Activated CD8-positive, alpha-beta memory T cell treated with anti-CD3 and anti-CD28 coated beads for 36 hours (primary cell): ENCODE data around the gene CARMIL1. TPM values are rescaled to one million over a fixed set of nuclear protein-coding genes. Genes with fewer than 3 reads are reported as not detected.

ENCODE experiments used
- CTCF ChIA-PET: fragments of 350-600 bp; sonication (Branson Sonifier 250); formaldehyde crosslinking; loops from one replicate; lab custom pipeline; 2021; ENCODE audit warnings: antibody characterized with exemption; lab: Charles Lee
- POLR2A ChIA-PET: fragments of 350-600 bp; sonication (Branson Sonifier 250); formaldehyde crosslinking; loops from one replicate; lab custom pipeline; 2021; ENCODE audit warnings: antibody characterized with exemption; lab: Charles Lee
- total RNA-seq, 2 experiments: library from RNA; stranded (reverse); gene quantifications; one replicate each; pipeline ENCODE4 v1.2.3, GENCODE V29; 2021

CARMIL1 gene
- total RNA-seq, 2 experiments from 2014 or later = 2.0 TPM

DNA sequence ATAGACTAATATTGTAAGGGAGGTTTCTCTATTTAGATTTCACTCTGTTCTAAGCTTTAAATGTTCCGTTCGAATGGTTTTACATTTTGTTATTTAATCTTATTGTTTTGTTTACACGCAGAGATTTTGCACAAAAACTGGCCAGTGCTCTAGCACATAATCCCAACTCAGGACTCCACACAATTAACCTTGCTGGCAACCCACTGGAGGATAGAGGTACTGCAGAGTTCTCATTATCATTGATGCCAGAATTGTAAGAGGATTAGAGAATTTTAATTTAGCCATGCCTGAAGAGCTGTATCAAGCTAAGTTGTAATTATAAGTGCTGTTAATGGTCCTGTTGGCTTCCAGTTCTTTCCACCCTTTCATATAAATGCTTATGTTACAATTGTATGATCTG is 193.1 kb downstream of the CARMIL1 start:
- CTCF ChIA-PET = no interaction called here
- POLR2A ChIA-PET = no interaction called here

DNA sequence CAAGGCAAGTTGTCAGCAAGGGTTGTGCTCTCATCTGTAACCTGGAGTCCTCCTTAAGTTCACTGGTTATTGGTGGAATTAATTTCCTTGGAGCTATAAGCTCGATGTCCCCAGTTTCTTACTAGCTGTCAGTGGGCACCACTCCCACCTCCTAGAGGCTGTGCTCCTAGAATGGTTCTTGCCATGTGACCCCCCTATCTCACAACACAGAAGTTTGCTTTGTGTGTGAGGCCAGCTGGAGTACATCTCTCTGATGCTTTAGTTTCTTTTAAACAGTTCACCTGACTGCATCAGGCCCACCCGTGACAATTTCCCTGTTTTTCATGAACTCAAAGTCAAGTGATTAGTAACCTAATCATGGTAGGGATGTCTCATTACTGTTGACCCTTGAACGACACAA is 193.7 kb downstream of the CARMIL1 start:
- POLR2A ChIA-PET = no interaction called here

GRCh38 chr6:25473447-25473846 is 194.3 kb downstream of the CARMIL1 start:
- POLR2A ChIA-PET = no interaction called here
- CTCF ChIA-PET = no interaction called here

More for the DNA sequence above, 193.7 kb downstream of the CARMIL1 start:
- CTCF ChIA-PET = no interaction called here

DNA sequence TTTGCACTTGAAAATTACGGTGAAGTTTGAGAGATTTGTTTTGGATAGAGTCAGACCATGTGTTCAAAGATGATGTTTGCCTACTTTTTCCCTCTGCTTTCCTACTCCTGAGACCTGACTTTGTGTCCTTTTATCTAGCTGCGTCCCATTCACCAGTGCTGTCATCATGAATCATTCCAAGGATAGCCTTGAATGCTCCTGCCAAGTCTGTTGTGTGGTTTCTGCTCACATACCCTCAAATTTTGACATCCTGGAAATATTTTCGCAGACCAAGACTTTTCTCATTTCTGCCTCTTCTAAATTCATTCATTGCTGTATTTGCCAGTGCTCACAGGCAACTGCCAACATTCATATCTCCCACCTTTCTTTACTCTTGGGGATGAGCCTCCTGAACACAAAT is 197.0 kb downstream of the CARMIL1 start:
- ChIA-PET POLR2A (no interaction called here), CTCF (interaction anchor here (1.2 to 1.4 kb wide), 2 partner anchors 205 to 211 kb away, joined by 3 read pairs; no protein-coding TSS in a partner anchor)

- CTCF ChIA-PET = interaction anchor here (1.2 kb wide), 1 partner anchor 212 kb away, joined by 3 read pairs; no protein-coding TSS in a partner anchor
- POLR2A ChIA-PET = no interaction called here
These were observed 197.9 kb downstream of the CARMIL1 start for GRCh38 chr6:25477006-25477590.

DNA sequence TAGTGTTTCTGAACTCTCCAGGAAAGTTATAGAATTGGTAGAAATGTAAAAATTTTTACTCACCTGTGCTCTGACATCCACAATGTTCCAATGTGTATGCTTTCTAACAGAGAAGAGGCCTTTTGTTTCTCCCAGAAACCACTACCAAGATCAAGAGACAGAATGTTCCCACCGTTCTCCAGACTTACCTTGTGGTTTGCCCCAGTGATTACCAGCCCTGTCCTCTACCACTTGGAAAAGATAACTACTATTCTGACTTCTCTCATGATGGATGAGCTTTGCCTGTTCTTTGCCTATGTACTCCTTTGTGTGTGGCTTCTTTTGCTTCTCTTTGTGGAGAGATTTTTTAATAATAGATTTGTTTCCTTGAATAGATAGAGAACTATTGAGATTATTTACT is 199.8 kb downstream of the CARMIL1 start:
- ChIA-PET POLR2A (no interaction called here), CTCF (no interaction called here)

DNA sequence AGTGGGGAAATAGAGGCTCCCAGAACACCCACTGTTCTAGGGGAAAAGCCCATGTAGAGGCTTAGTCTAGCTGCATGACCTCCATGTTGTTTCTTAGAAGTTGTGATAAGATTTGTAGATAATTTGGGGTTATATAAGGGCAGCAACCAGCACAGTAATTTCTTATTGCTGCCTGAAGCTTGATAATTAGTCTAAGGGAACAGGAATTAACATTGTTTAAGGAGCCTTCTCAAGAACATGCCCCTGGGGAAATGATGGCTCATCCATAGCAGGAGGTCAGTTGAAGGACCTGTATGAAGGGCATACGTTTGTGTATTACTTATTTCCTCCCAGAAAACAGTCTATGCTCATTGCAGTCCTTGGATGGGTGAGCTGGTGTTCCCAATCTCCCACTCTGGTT is 202.1 kb downstream of the CARMIL1 start:
- ChIA-PET POLR2A (interaction anchor here (0.6 kb wide), 1 partner anchor 73 kb away, joined by 6 read pairs; no protein-coding TSS in a partner anchor), CTCF (interaction anchor here (1.7 kb wide), 1 partner anchor 8 kb away, joined by 3 read pairs; no protein-coding TSS in a partner anchor)

GRCh38 chr6:25482996-25483395 is 203.8 kb downstream of the CARMIL1 start:
- ChIA-PET CTCF (interaction anchor here (0.6 to 0.7 kb wide), 2 partner anchors 111 to 355 kb away, joined by 4 to 5 read pairs; no protein-coding TSS in a partner anchor), POLR2A (interaction anchor here (0.6 kb wide), 1 partner anchor 226 kb away, joined by 5 read pairs; no protein-coding TSS in a partner anchor)

DNA sequence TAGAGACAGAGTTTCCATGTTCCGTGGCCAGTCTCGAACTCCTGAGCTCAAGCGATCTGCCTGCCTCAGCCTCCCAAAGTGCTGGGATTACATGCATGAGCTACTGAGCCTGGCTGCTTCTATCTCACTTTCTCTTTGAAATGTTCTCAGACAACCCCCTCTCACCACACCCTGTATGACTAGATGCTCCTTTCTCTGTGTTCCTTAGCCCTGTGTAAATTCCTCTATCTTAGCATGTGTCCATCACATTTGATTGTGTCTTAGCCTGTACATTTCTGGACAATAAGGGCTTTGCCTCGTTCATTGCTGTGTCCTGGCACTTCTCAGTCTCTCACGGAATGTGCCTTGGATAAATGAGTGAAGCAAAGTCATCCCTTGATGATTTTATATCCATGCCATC is 204.8 kb downstream of the CARMIL1 start:
- ChIA-PET POLR2A (no interaction called here), CTCF (no interaction called here)

DNA sequence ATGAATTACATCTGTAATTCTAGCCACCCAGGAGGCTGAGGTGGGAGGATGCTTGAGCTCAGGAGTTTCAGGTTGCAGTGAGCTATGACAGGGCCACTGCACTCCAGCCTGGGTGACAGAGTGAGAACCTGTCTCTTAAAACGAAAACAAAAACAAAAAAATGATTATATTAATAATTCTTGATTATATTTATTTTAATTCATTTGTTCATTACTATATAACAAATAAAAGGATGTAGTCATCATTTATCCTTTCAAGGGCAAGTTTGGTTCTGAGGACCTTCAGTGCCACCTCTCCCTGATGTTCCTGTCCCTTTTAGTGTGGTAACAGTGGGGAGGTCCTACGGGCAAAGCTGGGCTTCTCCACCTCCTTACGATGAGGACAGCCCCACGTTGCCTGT is 205.7 kb downstream of the CARMIL1 start:
- CTCF ChIA-PET = no interaction called here
- POLR2A ChIA-PET = no interaction called here

GRCh38 chr6:25485821-25486534 is 206.8 kb downstream of the CARMIL1 start:
- ChIA-PET CTCF (interaction anchor here (1.0 to 1.1 kb wide), 2 partner anchors 221 to 263 kb away, joined by 3 to 4 read pairs; no protein-coding TSS in a partner anchor), POLR2A (no interaction called here)

- CTCF ChIA-PET = interaction anchor here (1.0 to 1.1 kb wide), 3 partner anchors 221 to 263 kb away, joined by 3 read pairs; no protein-coding TSS in a partner anchor
- POLR2A ChIA-PET = no interaction called here
These were observed 207.4 kb downstream of the CARMIL1 start for GRCh38 chr6:25486550-25486949.

DNA sequence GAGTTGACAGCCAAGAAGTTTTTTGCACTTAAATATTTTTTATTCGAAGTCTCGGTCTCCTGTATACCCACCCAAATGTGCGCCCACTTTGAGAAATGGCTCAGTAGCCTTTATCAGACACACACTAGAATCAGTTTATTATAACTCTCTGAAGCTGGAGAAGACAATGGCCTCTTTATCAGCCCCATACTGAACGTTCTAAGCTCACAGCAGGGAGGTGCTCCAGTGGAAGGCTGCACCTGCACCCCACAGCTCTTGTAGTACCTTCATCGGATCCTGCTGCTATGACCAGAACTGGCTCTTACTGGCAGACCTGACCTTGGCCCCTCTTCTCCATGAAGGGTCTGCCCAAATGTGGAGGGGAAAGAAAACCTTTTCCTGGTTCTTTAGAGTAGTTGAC is 207.8 kb downstream of the CARMIL1 start:
- POLR2A ChIA-PET = no interaction called here
- CTCF ChIA-PET = interaction anchor here (1.0 kb wide), 2 partner anchors 221 to 263 kb away, joined by 3 read pairs; no protein-coding TSS in a partner anchor

GRCh38 chr6:25488156-25488555 is 209.0 kb downstream of the CARMIL1 start:
- ChIA-PET POLR2A (no interaction called here), CTCF (no interaction called here)

- CTCF ChIA-PET = interaction anchor here (0.9 to 2.4 kb wide), 10 partner anchors 8 to 266 kb away, joined by 3 to 17 read pairs (median 4); no protein-coding TSS in a partner anchor
- POLR2A ChIA-PET = interaction anchor here (0.6 kb wide), 1 partner anchor 13 kb away, joined by 3 read pairs; no protein-coding TSS in a partner anchor
These were observed 210.2 kb downstream of the CARMIL1 start for GRCh38 chr6:25489399-25489798.

DNA sequence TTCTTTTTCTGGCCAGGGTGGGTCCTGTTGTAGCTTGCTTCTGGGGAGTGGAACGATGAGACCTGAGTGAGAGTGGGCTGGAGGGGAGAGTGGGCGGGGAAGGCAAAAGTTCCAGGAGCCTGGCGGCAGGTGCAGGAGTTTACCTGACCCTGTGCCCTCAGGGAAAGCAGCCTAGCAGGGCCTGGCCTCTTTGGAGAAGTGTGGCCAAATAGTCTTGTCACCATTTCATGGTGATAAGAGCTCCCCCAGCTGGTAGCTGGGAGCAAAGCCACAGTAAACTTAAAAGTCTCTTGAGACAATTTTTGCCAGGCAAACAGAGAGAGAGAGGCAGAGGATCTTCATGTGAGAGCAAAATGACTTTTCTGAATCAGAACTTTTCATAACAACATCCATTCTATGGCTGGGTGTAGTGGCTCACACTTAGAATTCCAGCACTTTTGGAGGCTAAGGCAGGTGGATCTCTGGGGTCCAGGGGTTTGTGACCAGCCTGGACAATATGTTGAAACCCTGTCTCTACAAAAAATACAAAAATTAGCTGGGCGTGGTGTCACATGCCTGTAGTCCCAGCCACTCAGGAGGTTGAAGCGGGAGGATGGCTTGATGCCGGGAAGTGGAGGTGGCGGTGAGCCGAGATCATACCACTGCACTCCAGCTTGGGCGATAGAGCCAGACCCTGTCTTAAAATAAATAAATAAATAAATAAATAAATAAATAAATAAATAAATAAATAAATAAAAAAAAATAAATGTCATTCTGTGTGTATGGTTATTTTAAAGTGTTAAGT is 211.0 kb downstream of the CARMIL1 start:
- POLR2A ChIA-PET = interaction anchor here (0.6 kb wide), 1 partner anchor 12 kb away, joined by 3 read pairs; no protein-coding TSS in a partner anchor
- CTCF ChIA-PET = interaction anchor here (0.9 to 2.4 kb wide), 13 partner anchors 9 to 267 kb away, joined by 3 to 17 read pairs (median 4); partner anchors contain the start of gene CARMIL1

DNA sequence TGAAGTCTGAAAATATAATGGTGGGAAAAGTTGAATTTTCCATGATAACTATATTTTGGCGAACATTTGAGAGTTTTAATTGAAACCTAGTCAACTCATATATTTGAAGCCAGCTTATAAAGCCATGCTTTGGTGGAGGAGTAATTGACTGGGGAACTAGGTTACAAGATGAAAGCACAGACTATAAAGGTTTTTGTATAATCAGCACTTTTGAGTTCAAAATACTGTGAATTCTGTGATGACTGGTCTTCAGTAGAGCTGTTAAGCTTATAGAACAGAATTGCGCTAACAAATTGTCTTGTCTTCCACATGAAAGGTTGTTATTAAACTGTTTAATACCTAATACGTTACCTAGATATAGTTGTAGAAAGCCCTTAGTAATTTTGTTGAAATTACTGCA is 213.8 kb downstream of the CARMIL1 start:
- ChIA-PET POLR2A (no interaction called here), CTCF (no interaction called here)

DNA sequence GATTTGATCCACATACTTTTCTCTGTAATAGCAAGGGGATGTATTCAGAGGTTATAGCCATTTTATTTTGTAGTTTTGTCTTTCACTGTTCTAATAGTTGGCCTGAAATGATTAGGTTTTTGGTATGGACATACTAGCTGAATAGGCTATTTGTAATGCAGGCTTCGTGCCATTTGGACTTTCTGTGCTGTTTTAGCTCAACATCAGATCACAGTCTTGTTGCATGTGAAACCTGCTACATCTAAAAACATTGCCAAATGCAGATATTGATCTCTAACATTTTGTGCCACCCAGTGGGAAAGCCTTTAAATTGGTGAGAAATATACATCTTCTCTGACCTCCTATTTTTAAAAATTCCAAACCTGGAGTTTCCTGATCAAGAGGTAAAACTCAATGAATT is 215.3 kb downstream of the CARMIL1 start:
- ChIA-PET POLR2A (no interaction called here), CTCF (interaction anchor here (1.2 kb wide), 1 partner anchor 271 kb away, joined by 4 read pairs; no protein-coding TSS in a partner anchor)

- CTCF ChIA-PET = no interaction called here
These were observed 218.3 kb downstream of the CARMIL1 start for GRCh38 chr6:25497383-25498040.

More at GRCh38 chr6:25497383-25498040, 218.3 kb downstream of the CARMIL1 start:
- POLR2A ChIA-PET = no interaction called here
